A375 (cell line): Measurements from ENCODE around the gene SALL4. TPM values are rescaled to one million over a fixed set of nuclear protein-coding genes. Genes with fewer than 3 reads are reported as not detected.

Source experiments
- total RNA-seq: library from RNA; depleted of rRNA; stranded (reverse); fragments of >200 nt; shearing (Covaris generic); gene quantifications from 2 replicates; pipeline ENCODE4 v1.2.3, GENCODE V29; 2014; rRNA removed

Gene SALL4
- 1.4 and 1.8 TPM in 2 replicates for total RNA-seq

DNA sequence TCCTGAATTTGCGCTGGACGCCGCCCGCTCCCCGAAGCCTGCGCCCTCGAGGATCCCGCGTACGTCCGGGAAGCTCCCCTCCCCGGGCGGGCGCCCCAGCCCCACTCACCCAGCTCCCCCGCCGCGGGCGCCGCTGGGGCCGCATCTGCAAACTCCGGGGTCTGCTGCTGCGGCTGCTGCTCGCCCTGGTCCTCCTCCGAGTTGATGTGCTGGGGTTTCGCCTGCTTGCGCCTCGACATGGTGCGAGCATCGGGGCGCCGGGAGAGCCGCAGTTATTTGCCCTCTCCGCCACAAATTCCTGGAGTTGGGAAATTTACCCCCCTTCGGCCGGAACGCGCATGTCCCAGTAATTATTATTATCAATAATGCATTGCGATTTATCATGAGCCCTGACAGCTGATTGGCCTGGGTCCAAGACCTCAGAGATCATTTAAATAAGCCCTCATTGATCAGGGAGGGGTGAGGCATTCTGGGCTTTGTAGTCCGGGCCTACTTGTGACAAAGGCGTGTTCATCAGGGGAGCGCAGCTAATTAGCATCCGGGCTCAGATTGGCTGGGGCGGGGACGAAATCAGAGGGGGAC lies at the start of gene SALL4:
TSS of gene SALL4 (minus strand) at position 352 of the 582 bp plus-strand sequence. CDS start at position 239, 113 bp downstream.

DNA sequence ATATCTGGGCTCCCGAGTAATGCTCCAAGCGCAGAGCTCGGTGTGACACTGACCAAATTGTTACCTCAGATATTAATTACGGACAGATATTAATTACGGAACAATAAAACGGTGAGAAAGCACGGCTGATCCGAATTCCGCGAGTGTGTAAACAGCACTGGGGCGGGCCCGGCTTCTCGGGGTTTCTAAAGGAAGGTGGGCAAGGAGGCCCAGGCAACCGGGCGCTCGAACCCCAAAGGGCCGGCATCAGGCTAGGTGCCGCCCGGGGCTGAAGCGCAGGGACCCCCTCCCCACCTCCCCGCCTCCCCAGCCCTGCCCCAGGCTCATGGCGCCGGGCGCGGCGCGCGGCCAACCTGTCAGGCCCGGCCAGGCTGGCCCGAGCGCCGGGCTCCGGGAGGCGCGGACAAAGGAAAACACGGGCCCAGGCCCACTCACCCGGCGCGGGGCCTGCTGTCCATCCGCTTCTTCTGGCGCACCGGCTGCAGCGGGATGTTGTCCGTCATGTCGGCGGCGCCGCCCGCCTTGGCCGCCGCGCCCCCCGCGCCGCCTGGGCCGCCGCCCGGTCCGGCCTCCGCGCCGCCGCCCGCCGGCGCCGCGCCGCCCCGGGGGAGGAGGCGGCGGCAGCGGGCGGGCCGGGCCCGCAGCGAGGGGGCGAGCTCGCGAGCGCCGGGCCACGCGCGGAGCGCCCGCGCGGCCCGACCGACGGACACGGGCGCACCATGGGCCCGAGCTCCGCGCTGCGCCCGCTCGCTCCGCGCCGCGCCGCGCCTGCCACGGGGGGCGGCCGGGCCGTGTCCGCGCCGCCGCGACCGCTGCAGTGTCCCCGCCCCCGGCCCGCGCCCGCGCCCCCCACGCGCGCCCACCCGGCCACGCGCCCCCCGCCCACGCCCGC lies 34.2 kb downstream of the SALL4 start, which contains the start of gene ATP9A:
TSS of gene ATP9A (minus strand) at position 524 of the 892 bp plus-strand sequence. CDS start at position 503, 21 bp downstream.

Other genes starting within 250 kb of the SALL4 start
- gene ATP9A, start 34.1 kb downstream of the SALL4 start, total RNA-seq: 14.0 TPM in 2 replicates